ENCODE results near the gene FRRS1. TPM values are rescaled to one million over a fixed set of nuclear protein-coding genes. Genes with fewer than 3 reads are reported as not detected.

FRRS1 gene
- total and polyA plus RNA-seq, 2 of the 4 experiments (the other 2 are of a cell fraction), result 3.8 to 23.5 TPM

GRCh38 chr1:99659755-99660210 is 106.7 kb downstream of the FRRS1 start:
- H3K9ac ChIP-seq (ENCODE audit: low read depth, low read length), result no peak overlapping the region
- H3K9me3 ChIP-seq (ENCODE audit: control insufficient read depth, insufficient read depth, low read length), result no peaks in the 10 kb centered on the region
- H2AK5ac ChIP-seq (ENCODE audit: low read depth, low read length), result no peak overlapping the region
- intact Hi-C loops (cut with micrococcal nuclease) (no loop called here), in situ Hi-C loops (cut with MboI; ENCODE audit: low sequenced_read_pairs) (no loop called here), dilution Hi-C loops (cut with HindIII; ENCODE audit: low sequenced_read_pairs, unreplicated experiment) (no loop called here)
- H3K79me1 ChIP-seq (ENCODE audit: low read depth in 1 of 2, low read length in 2 of 2), result no peaks in the 10 kb centered on the region
- H4K91ac ChIP-seq (ENCODE audit: insufficient read depth, low read depth, low read length), result no peak overlapping the region
- no peak overlapping the region for H3K56ac ChIP-seq (ENCODE audit: extremely low read depth, insufficient read depth, low read length)
- no peak overlapping the region for H3K4me3 ChIP-seq (ENCODE audit: insufficient read depth, low read depth, low read length)
- no peak overlapping the region for H3K23ac ChIP-seq (ENCODE audit: low read depth, low read length)
- no peak overlapping the region for H2BK120ac ChIP-seq (ENCODE audit: low read depth, low read length)
- no peaks in the 10 kb centered on the region for H3K27me3 ChIP-seq (ENCODE audit: control insufficient read depth, insufficient read depth, low read length)
- H4K20me1 ChIP-seq (ENCODE audit: insufficient read depth, low read length), result no peaks in the 10 kb centered on the region
- no peak overlapping the region for H4K8ac ChIP-seq (ENCODE audit: low read depth in 2 of 2, low read length in 2 of 2)
- no CpG with 5 or more reads among the region's 2 CpGs for WGBS, 2 experiments (ENCODE audit: extremely low coverage in 2 of 2, insufficient read length in 1 of 2)
- H3K18ac ChIP-seq (ENCODE audit: low read depth, low read length), result peak overlapping the region; percentile 64
- peaks cover 5% of the 10 kb centered on the region for H3K4me1 ChIP-seq (ENCODE audit: control insufficient read depth, insufficient read depth, low read length)
- no peak for TF ChIP-seq RAD21 (IDR thresholded peaks at IDR 0.05; ENCODE audit: low read length)
- no peak for TF ChIP-seq RFX5 (IDR thresholded peaks at IDR 0.05; ENCODE audit: low read depth, low read length)
- TF ChIP-seq MAZ (IDR thresholded peaks at IDR 0.05; ENCODE audit: borderline replicate concordance, low read depth, low read length), result no peak
- no peak for TF ChIP-seq MXI1 (IDR thresholded peaks at IDR 0.05; ENCODE audit: borderline replicate concordance, low read depth, low read length)
- TF ChIP-seq CHD1 (IDR thresholded peaks at IDR 0.05; ENCODE audit: low read depth, low read length), result no peak
- TF ChIP-seq ELK1 (IDR thresholded peaks at IDR 0.05; ENCODE audit: borderline replicate concordance, low read depth, low read length), result no peak
- no peak for TF ChIP-seq CTCF (conservative IDR thresholded peaks at IDR 0.05; ENCODE audit: low read depth, low read length)
- TF ChIP-seq CEBPB (IDR thresholded peaks at IDR 0.05; ENCODE audit: low read depth, low read length), result no peak
- TF ChIP-seq POLR2A (IDR thresholded peaks at IDR 0.05; ENCODE audit: low read depth, low read length), result no peak
- no peak for TF ChIP-seq SMC3 (IDR thresholded peaks at IDR 0.05; ENCODE audit: low read depth, low read length)
- no peak for TF ChIP-seq USF2 (IDR thresholded peaks at IDR 0.05; ENCODE audit: low read depth, low read length)
- no peak for TF ChIP-seq RCOR1 (IDR thresholded peaks at IDR 0.05; ENCODE audit: insufficient replicate concordance, low read length)
- no peak for TF ChIP-seq NFE2L2 (IDR thresholded peaks at IDR 0.05; ENCODE audit: low read depth, low read length)
- no peak for TF ChIP-seq FOS (IDR thresholded peaks at IDR 0.05; ENCODE audit: low read depth, low read length)
- TF ChIP-seq BHLHE40 (IDR thresholded peaks at IDR 0.05; ENCODE audit: low read depth, low read length), result no peak
- TF ChIP-seq MAFK (IDR thresholded peaks at IDR 0.05; ENCODE audit: low read depth, low read length), result no peak
- H2AK9ac ChIP-seq (replicated peaks; ENCODE audit: low read depth, low read length, poor library complexity), result no peak overlapping the region
- H2AFZ ChIP-seq (replicated peaks; ENCODE audit: low read length, poor library complexity), result no peak overlapping the region
- DNase-seq (peak; percentile 52), ATAC-seq (ENCODE audit: low read depth) (no peak)
- no peaks in the 10 kb centered on the region for H3K36me3 ChIP-seq (ENCODE audit: control insufficient read depth, insufficient read depth, low read length)
- BruUV-seq (replicated peaks), result no TSS peak
- no peak overlapping the region for H2BK5ac ChIP-seq (ENCODE audit: low read depth, low read length, poor library complexity, severe bottlenecking)
- H3K4me2 ChIP-seq (ENCODE audit: low read depth, low read length), result no peak overlapping the region
- no peak overlapping the region for H3K27ac ChIP-seq (ENCODE audit: insufficient read depth, low read length)
- peak overlapping the region; percentile 20; the same call in 1 of the 3 replicates for H2BK15ac ChIP-seq (ENCODE audit: low read depth, low read length)
- peaks cover 5% of the 10 kb centered on the region; the same call in 1 of the 2 replicates for H3K9me1 ChIP-seq (ENCODE audit: insufficient read depth, low read length)
- no peak overlapping the region for H2BK20ac ChIP-seq (ENCODE audit: low read depth, low read length)
- no peak overlapping the region for H3K4ac ChIP-seq (ENCODE audit: low read depth, low read length)
- POLR2A ChIA-PET (ENCODE audit: unreplicated experiment), result no interaction called here
- no peak overlapping the region for H3K14ac ChIP-seq (replicated peaks; ENCODE audit: low read depth, low read length)
- no peak overlapping the region for H4K5ac ChIP-seq (ENCODE audit: low read depth, low read length)
- CTCF ChIA-PET, result interaction anchor here (0.6 to 0.8 kb wide), 2 partner anchors 13 to 105 kb away, joined by 3 to 4 read pairs; no protein-coding TSS in a partner anchor

Data from IMR-90 (cell line).